ENCODE results near the gene SERPINC1. TPM values are rescaled to one million over a fixed set of nuclear protein-coding genes. Genes with fewer than 3 reads are reported as not detected.

Gene SERPINC1
- total and polyA plus RNA-seq, 2 experiments from 2014 or later, result 85.4 to 125 TPM

GRCh38 chr1:173954179-173954578, 37.1 kb upstream of the SERPINC1 start:
- no peak for DNase-seq (ENCODE audit: low spot score)
- Histone ChIP-seq H2AFZ (no peak overlapping the region), H3K4me3 (no peak overlapping the region), H4K20me1 (ENCODE audit: insufficient read depth, poor library complexity, severe bottlenecking) (peaks cover 3% of the 10 kb centered on the region), H3K9me3 (ENCODE audit: low read depth) (no peaks in the 10 kb centered on the region), H3K79me2 (no peaks in the 10 kb centered on the region), H3K4me1 (ENCODE audit: insufficient read depth) (no peaks in the 10 kb centered on the region), H3K9me2 (replicated peaks; ENCODE audit: insufficient read depth) (no peaks in the 10 kb centered on the region), H3K27ac (no peak overlapping the region), H3K27me3 (no peaks in the 10 kb centered on the region), H3K36me3 (replicated peaks; ENCODE audit: insufficient read depth, low read depth) (no peaks in the 10 kb centered on the region), H3K4me2 (no peak overlapping the region)
- TF ChIP-seq CTCF (IDR thresholded peaks at IDR 0.05; ENCODE audit: poor library complexity) (no peak), EZH2 (IDR thresholded peaks at IDR 0.05; ENCODE audit: borderline replicate concordance) (no peak), EZH2phosphoT487 (IDR thresholded peaks at IDR 0.05; ENCODE audit: low read depth, severe bottlenecking, unreplicated experiment) (no peak)

GRCh38 chr1:173948594-173948993, 31.5 kb upstream of the SERPINC1 start:
- Histone ChIP-seq H3K9me3 (ENCODE audit: low read depth) (no peaks in the 10 kb centered on the region), H3K4me3 (no peak overlapping the region), H3K4me2 (no peak overlapping the region), H3K4me1 (ENCODE audit: insufficient read depth) (no peaks in the 10 kb centered on the region), H3K9me2 (replicated peaks; ENCODE audit: insufficient read depth) (no peaks in the 10 kb centered on the region), H3K27me3 (no peaks in the 10 kb centered on the region), H3K36me3 (replicated peaks; ENCODE audit: insufficient read depth, low read depth) (no peaks in the 10 kb centered on the region), H2AFZ (no peak overlapping the region), H3K27ac (no peak overlapping the region), H3K79me2 (no peaks in the 10 kb centered on the region), H4K20me1 (ENCODE audit: insufficient read depth, poor library complexity, severe bottlenecking) (no peaks in the 10 kb centered on the region)
- no peak for DNase-seq (ENCODE audit: low spot score)
- WGBS (ENCODE audit: low lambda C conversion rate, missing lambda C conversion rate), result 99% methylated on average over 4 of the region's 4 CpGs
- TF ChIP-seq EZH2phosphoT487 (IDR thresholded peaks at IDR 0.05; ENCODE audit: low read depth, severe bottlenecking, unreplicated experiment) (no peak), CTCF (IDR thresholded peaks at IDR 0.05; ENCODE audit: poor library complexity) (no peak), EZH2 (IDR thresholded peaks at IDR 0.05; ENCODE audit: borderline replicate concordance) (no peak)

- H3K4me2 ChIP-seq, result no peak overlapping the region
- no peak overlapping the region for H2AFZ ChIP-seq
- no peaks in the 10 kb centered on the region for H3K79me2 ChIP-seq
- H4K20me1 ChIP-seq (ENCODE audit: insufficient read depth, poor library complexity, severe bottlenecking), result no peaks in the 10 kb centered on the region
- no peaks in the 10 kb centered on the region for H3K36me3 ChIP-seq (replicated peaks; ENCODE audit: insufficient read depth, low read depth)
- 94% methylated on average over 4 of the region's 4 CpGs for WGBS (ENCODE audit: low lambda C conversion rate, missing lambda C conversion rate)
- no peak overlapping the region for H3K27ac ChIP-seq
- no peaks in the 10 kb centered on the region for H3K27me3 ChIP-seq
- TF ChIP-seq EZH2 (IDR thresholded peaks at IDR 0.05; ENCODE audit: borderline replicate concordance) (no peak), CTCF (IDR thresholded peaks at IDR 0.05; ENCODE audit: poor library complexity) (no peak), EZH2phosphoT487 (IDR thresholded peaks at IDR 0.05; ENCODE audit: low read depth, severe bottlenecking, unreplicated experiment) (no peak)
- no peaks in the 10 kb centered on the region for H3K4me1 ChIP-seq (ENCODE audit: insufficient read depth)
- H3K9me2 ChIP-seq (replicated peaks; ENCODE audit: insufficient read depth), result no peaks in the 10 kb centered on the region
- no peak overlapping the region for H3K4me3 ChIP-seq
- H3K9me3 ChIP-seq (ENCODE audit: low read depth), result no peaks in the 10 kb centered on the region
- no peak for DNase-seq (ENCODE audit: low spot score)
These were observed 29.3 kb upstream of the SERPINC1 start for GRCh38 chr1:173946380-173946921.

- no peak overlapping the region for H3K4me3 ChIP-seq
- no peaks in the 10 kb centered on the region for H3K27me3 ChIP-seq
- H2AFZ ChIP-seq, result no peak overlapping the region
- WGBS (ENCODE audit: low lambda C conversion rate, missing lambda C conversion rate), result 88% methylated on average over 2 of the region's 2 CpGs
- H3K9me3 ChIP-seq (ENCODE audit: low read depth), result no peaks in the 10 kb centered on the region
- peaks cover 6% of the 10 kb centered on the region for H3K36me3 ChIP-seq (replicated peaks; ENCODE audit: insufficient read depth, low read depth)
- DNase-seq (ENCODE audit: low spot score), result no peak
- TF ChIP-seq CTCF (IDR thresholded peaks at IDR 0.05; ENCODE audit: poor library complexity) (no peak), EZH2 (IDR thresholded peaks at IDR 0.05; ENCODE audit: borderline replicate concordance) (no peak), EZH2phosphoT487 (IDR thresholded peaks at IDR 0.05; ENCODE audit: low read depth, severe bottlenecking, unreplicated experiment) (no peak)
- H3K27ac ChIP-seq, result no peak overlapping the region
- no peaks in the 10 kb centered on the region for H3K79me2 ChIP-seq
- H3K4me2 ChIP-seq, result no peak overlapping the region
- no peaks in the 10 kb centered on the region for H3K9me2 ChIP-seq (replicated peaks; ENCODE audit: insufficient read depth)
- H4K20me1 ChIP-seq (ENCODE audit: insufficient read depth, poor library complexity, severe bottlenecking), result no peaks in the 10 kb centered on the region
- H3K4me1 ChIP-seq (ENCODE audit: insufficient read depth), result no peaks in the 10 kb centered on the region
These were observed 19.9 kb upstream of the SERPINC1 start for GRCh38 chr1:173937062-173937461.
